Measurements from ENCODE around the gene RPL37.

RPL37 gene

GRCh38 chr5:40798012-40798800 lies 36.8 kb downstream of the RPL37 start, which contains the start of gene PRKAA1 (continued):
- TF ChIP-seq ZBTB8A (tag by site-specific recombination; IDR thresholded peaks at IDR 0.05) = peak; percentile 97
- no peak for TF ChIP-seq ZFP3 (tag by site-specific recombination; IDR thresholded peaks at IDR 0.05; ENCODE audit: low read depth)
- TF ChIP-seq ZNF24 (tag by site-specific recombination; IDR thresholded peaks at IDR 0.05) = no peak; the same call in 1 of the 2 replicates
- peak; percentile 28; the same call in 1 of the 2 replicates for TF ChIP-seq ZNF146 (tag by site-specific recombination; IDR thresholded peaks at IDR 0.05)
- TF ChIP-seq PATZ1 (tag by site-specific recombination; IDR thresholded peaks at IDR 0.05) = peak; percentile 97
- no peak for TF ChIP-seq ZNF350 (tag by site-specific recombination; IDR thresholded peaks at IDR 0.05)
- TF ChIP-seq ZFP41 (tag by site-specific recombination; IDR thresholded peaks at IDR 0.05; ENCODE audit: borderline replicate concordance) = no peak
- no peak for TF ChIP-seq RBAK (tag by site-specific recombination; IDR thresholded peaks at IDR 0.05)
- TF ChIP-seq SP7 (tag by site-specific recombination; IDR thresholded peaks at IDR 0.05) = peak; percentile 70
- peak; percentile 89 for TF ChIP-seq ZEB2 (tag by site-specific recombination; IDR thresholded peaks at IDR 0.05)
- TF ChIP-seq ZSCAN30 (tag by site-specific recombination; IDR thresholded peaks at IDR 0.05) = peak; percentile 85
- no peak for TF ChIP-seq ZBTB11 (tag by site-specific recombination; conservative IDR thresholded peaks at IDR 0.05; ENCODE audit: low read depth)
- TF ChIP-seq MZF1 (tag by site-specific recombination; IDR thresholded peaks at IDR 0.05; ENCODE audit: borderline replicate concordance) = no peak
- TF ChIP-seq ZNF423 (tag by site-specific recombination; IDR thresholded peaks at IDR 0.05) = no peak
- no peak; the same call in 1 of the 2 replicates for TF ChIP-seq ZBTB44 (tag by site-specific recombination; IDR thresholded peaks at IDR 0.05)
- TF ChIP-seq KLF9 (tag by site-specific recombination; IDR thresholded peaks at IDR 0.05; ENCODE audit: low read depth) = peak; percentile 77
- peak; percentile 83 for TF ChIP-seq PRDM1 (tag by site-specific recombination; IDR thresholded peaks at IDR 0.05)
- TF ChIP-seq ZNF791 (tag by site-specific recombination; IDR thresholded peaks at IDR 0.05) = no peak
- TF ChIP-seq ZNF488 (tag by site-specific recombination; IDR thresholded peaks at IDR 0.05) = no peak
- TF ChIP-seq ZNF404 (tag by site-specific recombination; IDR thresholded peaks at IDR 0.05) = no peak
- peak; percentile 80 for TF ChIP-seq GLIS2 (tag by site-specific recombination; IDR thresholded peaks at IDR 0.05)
- TF ChIP-seq PRDM10 (tag by site-specific recombination; IDR thresholded peaks at IDR 0.05) = peak; percentile 86
- peak; percentile 25; the same call in 1 of the 2 replicates for TF ChIP-seq KLF16 (tag by site-specific recombination; IDR thresholded peaks at IDR 0.05)
- TF ChIP-seq FEZF1 (tag by site-specific recombination; IDR thresholded peaks at IDR 0.05) = no peak
- peak; percentile 70 for TF ChIP-seq ZNF513 (tag by site-specific recombination; IDR thresholded peaks at IDR 0.05)
- TF ChIP-seq ZNF677 (tag by site-specific recombination; IDR thresholded peaks at IDR 0.05) = no peak
- TF ChIP-seq MYNN (tag by site-specific recombination; IDR thresholded peaks at IDR 0.05; ENCODE audit: borderline replicate concordance) = no peak

Measured in HEK293 (cell line).